Astrocyte (in vitro differentiated cells and primary cell): ENCODE results near the gene HEMGN. TPM values are rescaled to one million over a fixed set of nuclear protein-coding genes. Genes with fewer than 3 reads are reported as not detected.

ENCODE experiments used
- DNase-seq: peaks from one replicate; pipeline ENCODE4 v3.0.0-alpha.2; 2010; ENCODE audit warnings: low read depth
- FAIRE-seq: peaks from 2 replicates; lab custom pipeline; 2011; peaks lifted over from hg19 to GRCh38; lab: Jason Lieb, UNC
- H2AFZ ChIP-seq: 2 replicates; pipeline ENCODE4 v1.6.0; 2012; ENCODE audit warnings: low read depth, low read length, inconsistent platforms
- H3K27ac ChIP-seq: 2 replicates; pipeline ENCODE4 v1.5.1; 2011; ENCODE audit warnings: low read depth, low read length, inconsistent platforms
- H3K27me3 ChIP-seq: 2 replicates; pipeline ENCODE4 v1.6.0; 2011; ENCODE audit warnings: low read length, inconsistent platforms; ENCODE audit not compliant: insufficient read depth
- H3K36me3 ChIP-seq: 2 replicates; pipeline ENCODE4 v1.5.1; 2011; ENCODE audit warnings: low read length, inconsistent platforms; ENCODE audit not compliant: insufficient read depth
- H3K4me1 ChIP-seq: 2 replicates; pipeline ENCODE4 v1.5.1; 2011; ENCODE audit warnings: low read length, inconsistent platforms; ENCODE audit not compliant: insufficient read depth
- H3K4me2 ChIP-seq: 2 replicates; pipeline ENCODE4 v1.6.0; 2012; ENCODE audit warnings: low read length, inconsistent platforms
- H3K4me3 ChIP-seq: 2 replicates; pipeline ENCODE4 v1.5.1; 2011; ENCODE audit warnings: low read depth, mild to moderate bottlenecking, low read length, inconsistent platforms; ENCODE audit not compliant: insufficient read depth
- H3K79me2 ChIP-seq: 2 replicates; pipeline ENCODE4 v1.6.0; 2012; ENCODE audit warnings: mild to moderate bottlenecking, low read length, inconsistent platforms; ENCODE audit not compliant: insufficient read depth
- H3K9ac ChIP-seq: 2 replicates; pipeline ENCODE4 v1.6.0; 2012; ENCODE audit warnings: mild to moderate bottlenecking, low read length, inconsistent platforms
- H3K9me3 ChIP-seq: 2 replicates; pipeline ENCODE4 v1.5.1; 2012; ENCODE audit warnings: low read depth, mild to moderate bottlenecking, low read length, inconsistent platforms; ENCODE audit not compliant: insufficient read depth
- H4K20me1 ChIP-seq: 2 replicates; pipeline ENCODE4 v1.6.0; 2012; ENCODE audit warnings: low read length, inconsistent platforms; ENCODE audit not compliant: insufficient read depth
- H3K27ac Mint-ChIP-seq: one replicate; pipeline ENCODE4 v1.8.0; 2021; ENCODE audit warnings: mild to moderate bottlenecking, mixed read lengths; ENCODE audit not compliant: unreplicated experiment
- H3K27me3 Mint-ChIP-seq: one replicate; pipeline ENCODE4 v1.8.0; 2021; ENCODE audit warnings: low read depth, mixed read lengths; ENCODE audit not compliant: unreplicated experiment
- H3K36me3 Mint-ChIP-seq: one replicate; pipeline ENCODE4 v1.8.0; 2021; ENCODE audit warnings: low read depth, mixed read lengths; ENCODE audit not compliant: unreplicated experiment
- H3K4me1 Mint-ChIP-seq: one replicate; pipeline ENCODE4 v1.8.0; 2021; ENCODE audit warnings: low read depth, mixed read lengths; ENCODE audit not compliant: unreplicated experiment
- H3K4me3 Mint-ChIP-seq: one replicate; pipeline ENCODE4 v1.8.0; 2021; ENCODE audit warnings: mild to moderate bottlenecking, moderate library complexity, mixed read lengths; ENCODE audit not compliant: unreplicated experiment
- H3K9me3 Mint-ChIP-seq: one replicate; pipeline ENCODE4 v1.8.0; 2021; ENCODE audit warnings: mild to moderate bottlenecking, mixed read lengths; ENCODE audit not compliant: unreplicated experiment
- CTCF ChIP-seq: IDR thresholded peaks from 2 replicates; pipeline ENCODE4 v1.5.1; 2011; ENCODE audit warnings: low read depth, mild to moderate bottlenecking, inconsistent platforms, low read length, moderate library complexity; ENCODE audit not compliant: insufficient read depth
- EZH2 ChIP-seq: IDR thresholded peaks from 2 replicates; pipeline ENCODE4 v1.6.1; 2012; ENCODE audit warnings: mild to moderate bottlenecking, low read length, inconsistent platforms; ENCODE audit not compliant: insufficient read depth
- total RNA-seq: library from RNA; stranded (reverse); gene quantifications from 2 replicates; pipeline ENCODE4 v1.2.1, GENCODE V29; 2021

The HEMGN gene
- total RNA-seq, 1 donor from 2014 or later = not detected

DNA sequence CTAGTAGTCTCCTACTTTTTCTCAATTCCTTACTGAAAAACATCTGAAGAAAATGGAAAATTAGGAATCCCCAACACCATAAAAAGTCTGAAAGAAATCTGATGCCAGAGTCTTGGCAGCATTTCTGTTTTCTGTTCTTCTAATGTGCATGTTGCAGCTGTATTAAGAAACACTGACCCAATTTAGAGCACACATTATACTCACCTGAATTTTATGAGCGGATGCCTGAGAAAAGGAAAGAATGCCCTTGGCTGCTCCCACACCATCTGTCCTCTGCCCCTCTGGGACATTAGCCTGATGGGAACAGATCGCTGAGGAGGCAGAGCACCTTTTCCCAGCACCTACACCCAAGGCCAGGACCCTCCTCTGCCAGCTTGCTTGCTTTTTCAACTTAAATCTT, 31.0 kb upstream of the HEMGN start:
- Histone ChIP-seq H3K4me1 (no peaks in the 10 kb centered on the region), H3K4me3 (no peak overlapping the region), H3K9ac (no peak overlapping the region), H4K20me1 (no peaks in the 10 kb centered on the region), H2AFZ (no peak overlapping the region), H3K4me2 (no peak overlapping the region), H3K27me3 (peaks cover 13% of the 10 kb centered on the region), H3K9me3 (no peaks in the 10 kb centered on the region), H3K27ac (no peak overlapping the region), H3K36me3 (no peaks in the 10 kb centered on the region), H3K79me2 (no peaks in the 10 kb centered on the region)
- Mint-ChIP-seq H3K27me3 (peaks cover 35% of the 10 kb centered on the region), H3K9me3 (peaks cover 2% of the 10 kb centered on the region), H3K4me3 (no peak overlapping the region), H3K36me3 (no peaks in the 10 kb centered on the region), H3K4me1 (peaks cover 2% of the 10 kb centered on the region), H3K27ac (no peak overlapping the region)
- no peak for DNase-seq
- TF ChIP-seq CTCF = no peak
- no peak for TF ChIP-seq EZH2
- no peak for FAIRE-seq

DNA sequence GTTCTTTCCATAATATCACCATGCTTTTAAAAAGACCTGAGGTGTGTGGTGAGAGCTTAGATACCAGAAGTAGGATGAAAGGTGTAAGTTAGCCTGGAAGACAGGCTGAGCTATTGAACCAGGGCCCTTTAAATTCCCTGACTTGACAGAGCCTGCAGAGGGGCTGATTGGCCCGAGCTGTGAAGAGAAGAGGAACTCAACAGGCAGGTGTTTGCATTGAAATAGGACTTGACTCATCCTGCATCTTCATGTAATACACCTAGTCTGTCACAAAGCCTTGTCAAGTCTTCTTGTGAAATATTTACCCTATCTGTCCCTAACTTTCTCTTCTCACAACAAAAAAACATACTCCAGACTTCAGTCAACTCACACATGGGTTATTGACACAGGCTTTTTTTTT, 28.5 kb upstream of the HEMGN start:
- H3K4me2 ChIP-seq = no peak overlapping the region
- FAIRE-seq (no peak), DNase-seq (no peak)
- H3K4me3 ChIP-seq = no peak overlapping the region
- Mint-ChIP-seq H3K27me3 (peaks cover 24% of the 10 kb centered on the region), H3K4me3 (no peak overlapping the region), H3K36me3 (no peaks in the 10 kb centered on the region), H3K4me1 (peaks cover 2% of the 10 kb centered on the region), H3K9me3 (no peaks in the 10 kb centered on the region), H3K27ac (no peak overlapping the region)
- H3K36me3 ChIP-seq = no peaks in the 10 kb centered on the region
- peaks cover 15% of the 10 kb centered on the region for H3K27me3 ChIP-seq
- no peaks in the 10 kb centered on the region for H3K4me1 ChIP-seq
- H3K9me3 ChIP-seq = no peaks in the 10 kb centered on the region
- H3K9ac ChIP-seq = no peak overlapping the region
- H3K79me2 ChIP-seq = no peaks in the 10 kb centered on the region
- no peak overlapping the region for H3K27ac ChIP-seq
- no peak overlapping the region for H2AFZ ChIP-seq
- no peak for TF ChIP-seq EZH2
- no peak for TF ChIP-seq CTCF
- no peaks in the 10 kb centered on the region for H4K20me1 ChIP-seq

DNA sequence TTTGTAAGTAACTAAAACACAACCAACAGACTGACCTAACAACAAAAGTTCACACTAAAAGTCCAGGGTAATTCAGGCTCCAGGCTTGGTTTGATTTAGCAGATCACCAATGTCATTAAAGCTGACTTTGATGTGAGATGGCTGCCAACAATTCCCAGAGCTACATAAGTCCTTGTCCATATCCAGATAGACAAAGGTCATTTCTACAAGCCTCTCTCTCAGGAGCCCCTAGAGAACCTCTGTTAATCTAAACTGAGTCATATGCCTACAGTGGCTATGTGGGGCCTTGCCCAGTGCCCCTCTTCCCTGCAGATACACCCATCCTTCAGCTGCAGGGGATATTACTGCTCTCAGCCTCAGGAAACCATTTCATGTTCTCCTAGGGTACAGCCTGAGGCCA, 26.9 kb upstream of the HEMGN start:
- no peaks in the 10 kb centered on the region for H3K9me3 ChIP-seq
- H3K27me3 ChIP-seq = peaks cover 15% of the 10 kb centered on the region
- no peak for DNase-seq
- H3K9ac ChIP-seq = no peak overlapping the region
- Mint-ChIP-seq H3K36me3 (no peaks in the 10 kb centered on the region), H3K4me3 (no peak overlapping the region), H3K27ac (no peak overlapping the region), H3K9me3 (no peaks in the 10 kb centered on the region), H3K27me3 (peaks cover 16% of the 10 kb centered on the region), H3K4me1 (no peaks in the 10 kb centered on the region)
- H3K4me3 ChIP-seq = no peak overlapping the region
- no peaks in the 10 kb centered on the region for H3K4me1 ChIP-seq
- no peaks in the 10 kb centered on the region for H4K20me1 ChIP-seq
- H3K27ac ChIP-seq = no peak overlapping the region
- H3K4me2 ChIP-seq = no peak overlapping the region
- no peak overlapping the region for H2AFZ ChIP-seq
- FAIRE-seq = no peak
- H3K79me2 ChIP-seq = no peaks in the 10 kb centered on the region
- H3K36me3 ChIP-seq = no peaks in the 10 kb centered on the region
- TF ChIP-seq CTCF (no peak), EZH2 (no peak)
